NCI-H1092 treated with DMSO at 0.1 percent for 48 hours (cell line): ENCODE measurements around the gene ALKAL2.

Experiments used
- DNase-seq: peaks from one replicate; lab custom pipeline; 2025; lab: John Stamatoyannopoulos, UW

The ALKAL2 gene

DNA sequence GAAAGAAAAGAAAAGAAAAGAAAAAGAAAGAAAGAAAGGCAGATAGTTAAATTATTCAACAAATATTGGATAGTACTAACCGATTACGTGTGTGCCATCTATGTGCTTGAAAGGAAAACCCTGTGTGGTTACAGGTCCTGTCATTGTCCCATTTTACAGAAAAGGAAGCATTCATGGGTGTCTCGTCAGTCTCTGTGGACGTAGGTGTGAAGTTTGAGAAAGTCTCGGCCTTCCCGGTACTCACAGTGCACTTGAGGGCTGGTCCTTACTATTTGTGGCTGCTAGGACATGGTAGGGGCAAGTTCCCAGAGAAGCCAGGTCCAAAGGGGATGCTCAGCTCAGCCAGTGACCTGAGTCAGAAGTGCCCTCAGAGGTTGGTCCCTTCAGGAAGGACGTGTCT, 43.3 kb downstream of the ALKAL2 start:
- DNase-seq: no peak

DNA sequence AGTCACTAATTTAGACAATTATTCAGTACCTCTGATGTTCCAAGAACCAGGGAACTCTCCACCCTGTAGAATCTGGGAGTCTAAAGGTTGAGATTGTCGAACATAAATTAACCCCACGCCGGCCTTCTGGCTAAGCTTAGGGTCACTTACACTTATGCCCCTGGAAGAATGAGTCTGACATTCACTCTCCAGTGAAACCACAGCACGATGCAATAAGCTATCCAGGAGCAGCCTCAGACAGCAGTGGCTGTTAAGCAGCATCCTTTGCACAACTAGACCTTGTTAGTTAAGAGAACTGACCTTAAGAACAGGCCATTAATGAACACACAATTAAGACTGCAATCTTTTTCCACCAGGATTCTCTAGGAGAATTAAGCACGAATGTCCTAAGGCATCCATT, 49.0 kb downstream of the ALKAL2 start:
- no peak for DNase-seq

DNA sequence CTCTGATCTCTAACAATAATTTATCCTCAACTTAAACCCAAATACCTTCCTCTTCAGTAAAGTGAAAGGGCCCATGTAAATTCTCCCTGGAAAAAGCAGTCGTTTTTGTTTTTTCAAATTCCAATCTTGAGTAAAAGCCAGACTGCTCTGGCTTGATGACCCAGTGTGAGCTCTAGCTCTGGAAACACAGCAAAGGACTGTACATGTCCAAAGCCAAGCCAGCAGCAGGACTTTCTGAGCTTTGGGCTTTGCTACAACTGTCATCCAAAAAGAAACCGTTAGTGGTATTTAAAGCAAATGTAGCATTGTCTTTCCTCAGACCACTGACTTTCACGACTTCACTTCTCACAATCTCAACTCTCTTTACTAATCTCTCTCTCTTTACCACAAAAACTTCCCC, 49.5 kb downstream of the ALKAL2 start:
- DNase-seq: no peak

DNA sequence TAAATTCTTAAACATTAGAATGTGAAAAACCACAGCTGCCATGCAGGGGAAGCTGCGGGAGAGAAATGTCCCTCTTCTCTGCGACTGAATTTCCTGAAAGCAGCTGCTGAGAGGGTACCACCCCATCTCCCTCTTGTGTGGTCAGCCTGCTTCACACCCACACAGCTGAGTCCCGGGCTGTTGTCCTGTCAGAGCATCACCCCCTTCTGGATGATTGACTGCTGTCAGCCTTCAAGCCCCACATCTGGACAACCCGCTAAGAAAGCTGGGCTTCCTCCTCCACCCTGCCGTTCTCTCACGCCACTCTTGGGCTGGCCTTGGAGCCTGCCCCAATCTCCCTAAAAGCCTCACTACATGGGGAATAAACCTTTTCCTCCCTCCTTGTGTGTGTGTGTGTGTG, 50.0 kb downstream of the ALKAL2 start:
- no peak for DNase-seq

DNA sequence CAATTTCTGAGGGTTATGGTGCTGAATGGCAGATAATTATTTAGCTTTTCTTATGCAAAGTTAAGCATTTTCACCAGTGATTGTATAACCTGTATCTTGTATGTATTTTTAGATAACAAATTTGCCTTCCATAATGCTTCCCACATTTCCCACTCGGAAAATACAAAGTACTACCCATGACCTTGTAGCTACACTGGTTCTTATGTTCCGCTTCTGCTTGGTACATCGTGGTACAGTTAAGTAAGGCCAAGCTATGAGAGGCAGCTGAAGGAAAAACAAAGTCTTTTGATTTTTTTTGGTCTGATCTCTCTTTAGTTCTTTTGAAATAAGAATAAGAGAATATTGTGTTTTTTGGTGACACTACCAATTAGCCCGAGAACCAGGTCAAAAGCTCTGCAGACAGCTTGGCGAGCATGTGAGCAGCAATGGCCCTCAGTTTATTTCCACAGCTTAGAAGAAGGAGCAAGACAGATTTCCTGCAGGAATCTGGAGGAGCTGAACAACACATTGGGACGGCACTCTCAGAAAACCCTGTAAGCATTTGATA, 50.8 kb downstream of the ALKAL2 start:
- no peak for DNase-seq

DNA sequence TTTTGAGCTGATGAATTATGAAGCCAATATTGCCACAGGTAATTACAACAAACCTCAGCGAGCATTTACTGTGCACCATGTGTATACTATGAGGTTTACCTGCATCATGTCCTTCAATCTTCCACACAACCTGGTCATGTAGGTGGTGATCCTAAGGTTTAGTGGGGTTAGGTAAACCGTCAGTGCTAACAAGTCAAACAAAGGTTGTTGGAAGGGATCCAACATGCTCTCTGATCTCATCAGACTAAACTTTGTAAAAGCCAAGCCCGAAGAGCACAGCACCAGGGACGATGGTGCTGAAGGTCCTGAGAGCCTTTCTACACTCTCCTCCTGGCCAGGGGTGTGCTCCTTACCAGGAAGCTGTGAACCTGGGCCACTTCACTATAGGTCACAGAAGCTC, 53.5 kb downstream of the ALKAL2 start:
- DNase-seq: no peak

DNA sequence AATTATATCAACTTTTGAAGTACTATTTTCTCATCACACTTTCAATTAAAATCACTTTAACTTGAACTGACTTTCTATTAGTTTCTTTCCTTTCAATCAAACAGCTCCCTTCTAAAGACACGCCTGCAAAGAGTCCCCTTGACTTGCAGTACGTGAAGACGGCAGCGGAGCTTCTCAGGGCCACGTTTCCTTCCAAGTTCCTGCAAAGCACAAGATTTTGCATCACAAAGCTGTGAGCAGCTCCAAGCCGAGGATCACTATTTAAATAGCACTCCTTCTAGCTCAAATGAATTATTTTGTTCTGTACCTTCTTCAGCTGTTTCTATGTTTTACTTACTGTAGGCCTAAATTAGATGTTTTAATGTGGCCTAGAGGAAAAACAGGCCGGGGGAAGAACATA, 54.9 kb downstream of the ALKAL2 start:
- DNase-seq: no peak

DNA sequence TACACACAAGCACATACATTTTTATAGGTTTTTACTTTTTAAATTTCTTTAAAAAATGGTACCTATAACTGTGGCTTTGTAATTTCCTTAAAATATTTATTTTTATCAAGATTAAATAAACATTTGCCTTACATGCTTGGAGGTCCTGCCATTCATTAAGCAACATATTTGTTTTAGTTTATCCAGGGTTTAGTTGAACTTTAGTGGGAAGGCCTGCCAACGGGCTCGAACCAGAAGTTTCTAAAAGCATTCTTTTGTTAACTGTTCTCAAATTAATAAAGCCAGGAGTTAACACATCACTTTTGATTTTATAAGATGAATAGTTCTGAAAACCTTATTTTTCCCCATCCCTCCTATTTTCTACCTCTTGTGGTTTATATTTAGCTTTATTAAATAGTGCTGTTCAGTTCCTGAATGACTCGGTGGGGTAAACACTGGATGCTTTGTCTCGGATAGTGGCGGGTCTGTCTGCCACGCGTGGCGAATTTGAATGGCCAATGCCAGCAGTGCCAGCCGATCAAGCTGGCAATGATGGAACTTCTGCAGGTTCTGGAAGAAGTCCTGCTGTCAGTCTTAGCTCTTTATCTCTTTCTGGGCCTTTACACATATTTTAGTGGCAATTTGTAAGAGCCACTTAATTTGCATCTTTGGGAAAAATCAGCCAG, 56.2 kb downstream of the ALKAL2 start:
- no peak for DNase-seq
